ENCODE data around the gene CTBP1.
A peak's percentile ranks its signal among the peaks of the same experiment; 100 is the strongest.

The CTBP1 gene

GRCh38 chr4:1172971-1173757 lies 75.8 kb downstream of the CTBP1 start:
- peaks cover 42% of the 10 kb centered on the region for H3K27me3 ChIP-seq (ENCODE audit: insufficient read depth, low read length)
- no peak overlapping the region for H3K14ac ChIP-seq (ENCODE audit: low read length)
- H2BK12ac ChIP-seq (ENCODE audit: low read length) = no peak overlapping the region
- WGBS (ENCODE audit: extremely low coverage, insufficient coverage, insufficient read length) = no CpG with 5 or more reads among the region's 20 CpGs
- no peak overlapping the region for H3K4me2 ChIP-seq (ENCODE audit: low read length)
- H3K4me3 ChIP-seq (ENCODE audit: low read depth, low read length) = peak overlapping the region; percentile 3
- no peak overlapping the region for H4K91ac ChIP-seq (ENCODE audit: low read depth, low read length)
- H2AK5ac ChIP-seq (ENCODE audit: low read length) = no peak overlapping the region
- H3K18ac ChIP-seq (ENCODE audit: low read length) = no peak overlapping the region
- H2AFZ ChIP-seq (ENCODE audit: insufficient read depth, low read length, poor library complexity) = no peak overlapping the region
- no peak overlapping the region for H2BK5ac ChIP-seq (ENCODE audit: low read depth, low read length, poor library complexity)
- H3K36me3 ChIP-seq (ENCODE audit: control insufficient read depth in 1 of 2, insufficient read depth in 2 of 2, low read length in 2 of 2) = no peaks in the 10 kb centered on the region
- no peak overlapping the region for H3K4ac ChIP-seq (ENCODE audit: low read depth, low read length)
- H4K12ac ChIP-seq (ENCODE audit: low read depth, low read length) = no peak overlapping the region
- H3K23ac ChIP-seq (ENCODE audit: low read length) = no peak overlapping the region
- peaks cover 8% of the 10 kb centered on the region for H3K9me3 ChIP-seq (ENCODE audit: insufficient read depth, low read depth, low read length)
- DNase-seq = peak in 1 of 2 donors; percentile 21
- peaks cover 17 to 20% of the 10 kb centered on the region in 2 experiments for H3K4me1 ChIP-seq (ENCODE audit: control insufficient read depth in 1 of 2, insufficient read depth in 2 of 2, low read length in 2 of 2)
- H2BK120ac ChIP-seq (ENCODE audit: insufficient read depth, low read length, poor library complexity) = no peak overlapping the region
- H3K79me1 ChIP-seq (ENCODE audit: low read length) = no peaks in the 10 kb centered on the region
- no peak overlapping the region for H4K8ac ChIP-seq (ENCODE audit: low read depth, low read length)
- H3K79me2 ChIP-seq (ENCODE audit: control insufficient read depth, insufficient read depth, low read length, poor library complexity) = no peaks in the 10 kb centered on the region
- no peak overlapping the region for H3K27ac ChIP-seq (ENCODE audit: low read depth, low read length)
- no peak overlapping the region for H3K9ac ChIP-seq (ENCODE audit: low read length)

DNA sequence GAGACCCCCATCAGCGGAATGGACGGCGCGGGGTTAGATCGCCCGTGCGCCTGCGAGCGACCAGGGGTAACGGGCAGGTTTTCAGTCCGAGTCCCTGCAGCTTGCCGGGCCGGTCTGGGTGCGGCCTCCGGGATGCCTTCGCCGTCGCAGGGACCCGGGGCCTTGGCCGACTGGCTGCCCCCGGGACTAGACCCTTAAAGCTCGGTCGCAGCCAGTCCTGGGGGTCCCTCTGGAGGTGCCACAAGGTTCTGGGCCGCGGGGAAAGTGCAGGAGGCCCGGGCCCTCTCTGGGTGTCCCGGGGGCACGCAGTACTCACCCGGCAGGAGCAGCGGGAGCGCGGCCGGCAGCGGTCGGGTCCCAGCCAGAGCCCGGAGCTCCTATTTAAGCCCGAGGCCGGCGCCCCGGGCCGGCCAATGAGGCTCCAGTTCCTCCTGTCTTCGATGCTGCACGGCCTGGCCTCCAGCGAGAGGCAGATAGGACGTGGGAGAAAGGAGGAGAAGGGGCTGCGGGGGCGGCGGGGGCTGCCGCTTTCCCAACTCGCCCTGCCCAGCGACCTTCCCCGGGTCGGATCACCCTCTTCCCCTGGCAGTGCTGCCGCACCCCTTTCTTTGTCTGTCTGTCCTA lies 76.6 kb downstream of the CTBP1 start, which contains the start of gene SPON2:
Gene SPON2, minus strand, starts transcription at position 356 of the 624 bp plus-strand sequence.
- Histone ChIP-seq H3K4me3 (ENCODE audit: low read depth, low read length) (peak within 1 kb of the TSS; percentile 3), H3K27me3 (ENCODE audit: insufficient read depth, low read length) (peaks cover 46% of the 10 kb centered on the region), H4K12ac (ENCODE audit: low read depth, low read length) (no peak within 1 kb of the TSS), H4K8ac (ENCODE audit: low read depth, low read length) (no peak within 1 kb of the TSS), H3K79me1 (ENCODE audit: low read length) (peaks cover 1% of the 10 kb centered on the region), H3K18ac (ENCODE audit: low read length) (no peak within 1 kb of the TSS), H3K27ac (ENCODE audit: low read depth, low read length) (no peak within 1 kb of the TSS), H2BK5ac (ENCODE audit: low read depth, low read length, poor library complexity) (no peak within 1 kb of the TSS), H3K4ac (ENCODE audit: low read depth, low read length) (no peak within 1 kb of the TSS), H3K4me2 (ENCODE audit: low read length) (peak within 1 kb of the TSS; percentile 41), H2AFZ (ENCODE audit: insufficient read depth, low read length, poor library complexity) (peak within 1 kb of the TSS; percentile 9), H3K36me3 (ENCODE audit: control insufficient read depth in 1 of 2, insufficient read depth in 2 of 2, low read length in 2 of 2) (no peaks in the 10 kb centered on the region), H3K9ac (ENCODE audit: low read length) (no peak within 1 kb of the TSS), H2AK5ac (ENCODE audit: low read length) (no peak within 1 kb of the TSS), H3K4me1 (ENCODE audit: control insufficient read depth in 1 of 2, insufficient read depth in 2 of 2, low read length in 2 of 2) (peaks cover 17 to 25% of the 10 kb centered on the region in 2 experiments), H3K79me2 (ENCODE audit: control insufficient read depth, insufficient read depth, low read length, poor library complexity) (peaks cover 1% of the 10 kb centered on the region), H3K14ac (ENCODE audit: low read length) (no peak within 1 kb of the TSS), H3K9me3 (ENCODE audit: insufficient read depth, low read depth, low read length) (peaks cover 11% of the 10 kb centered on the region), H4K91ac (ENCODE audit: low read depth, low read length) (peak within 1 kb of the TSS; percentile 13), H2BK12ac (ENCODE audit: low read length) (no peak within 1 kb of the TSS), H3K23ac (ENCODE audit: low read length) (no peak within 1 kb of the TSS), H2BK120ac (ENCODE audit: insufficient read depth, low read length, poor library complexity) (no peak within 1 kb of the TSS)
- DNase-seq = no peak
- WGBS (ENCODE audit: extremely low coverage, insufficient coverage, insufficient read length) = no CpG with 5 or more reads among the region's 54 CpGs

DNA sequence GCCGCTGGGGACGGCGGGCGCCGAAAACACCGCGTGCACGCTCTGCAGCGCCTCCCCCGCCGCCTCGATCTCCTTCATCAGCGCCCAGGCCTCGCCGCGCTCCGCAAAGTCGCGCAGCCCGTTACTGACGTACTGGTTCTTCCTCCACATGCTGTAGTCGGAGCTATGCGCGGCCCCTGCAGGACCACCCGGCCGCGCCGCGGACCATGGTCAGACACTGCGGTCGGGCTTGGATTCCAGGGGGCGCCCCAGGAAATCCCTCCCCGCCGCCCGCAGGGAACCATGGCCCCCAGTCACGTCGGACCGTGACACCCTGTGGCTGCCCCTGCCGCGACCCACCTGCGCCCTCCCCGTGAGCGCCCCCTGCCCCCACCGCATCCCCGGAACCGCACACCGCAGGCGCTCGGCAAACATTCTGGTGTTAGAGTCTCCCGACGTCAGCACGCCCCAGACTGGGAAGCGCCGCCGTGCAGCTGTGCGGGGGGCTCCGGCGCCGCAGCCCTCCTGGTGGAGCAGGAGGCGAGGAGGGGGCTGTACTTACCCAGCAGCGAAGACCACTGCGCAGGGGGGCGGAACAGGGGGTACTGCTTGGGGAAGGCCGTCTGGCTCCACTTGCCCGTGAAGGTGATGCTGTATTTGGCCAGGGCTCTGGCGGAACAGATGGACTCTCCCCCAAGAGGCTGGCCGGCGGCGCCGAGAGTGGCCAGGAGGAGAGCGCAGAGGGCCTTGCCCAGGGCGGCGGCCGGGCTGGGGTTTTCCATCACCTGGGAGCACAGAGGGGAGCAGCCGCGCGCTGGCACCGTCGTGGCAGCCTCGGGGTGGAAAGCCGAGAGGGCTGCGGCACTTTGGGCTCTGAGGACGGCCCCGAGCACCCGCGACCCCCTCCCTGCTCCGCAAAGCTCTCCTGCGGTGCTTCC lies 77.4 kb downstream of the CTBP1 start:
- Histone ChIP-seq H4K8ac (ENCODE audit: low read depth, low read length) (no peak overlapping the region), H2BK120ac (ENCODE audit: insufficient read depth, low read length, poor library complexity) (no peak overlapping the region), H4K12ac (ENCODE audit: low read depth, low read length) (no peak overlapping the region), H2BK12ac (ENCODE audit: low read length) (no peak overlapping the region), H3K79me2 (ENCODE audit: control insufficient read depth, insufficient read depth, low read length, poor library complexity) (peaks cover 2% of the 10 kb centered on the region), H3K79me1 (ENCODE audit: low read length) (peaks cover 3% of the 10 kb centered on the region), H2BK5ac (ENCODE audit: low read depth, low read length, poor library complexity) (no peak overlapping the region), H3K27ac (ENCODE audit: low read depth, low read length) (no peak overlapping the region), H3K27me3 (ENCODE audit: insufficient read depth, low read length) (peaks cover 46% of the 10 kb centered on the region), H3K9me3 (ENCODE audit: insufficient read depth, low read depth, low read length) (peaks cover 11% of the 10 kb centered on the region), H3K4me2 (ENCODE audit: low read length) (peak overlapping the region; percentile 41), H3K9ac (ENCODE audit: low read length) (no peak overlapping the region), H4K91ac (ENCODE audit: low read depth, low read length) (no peak overlapping the region), H3K23ac (ENCODE audit: low read length) (no peak overlapping the region), H3K4ac (ENCODE audit: low read depth, low read length) (no peak overlapping the region), H3K4me1 (ENCODE audit: control insufficient read depth in 1 of 2, insufficient read depth in 2 of 2, low read length in 2 of 2) (peaks cover 17 to 27% of the 10 kb centered on the region in 2 experiments), H2AFZ (ENCODE audit: insufficient read depth, low read length, poor library complexity) (no peak overlapping the region), H2AK5ac (ENCODE audit: low read length) (no peak overlapping the region), H3K4me3 (ENCODE audit: low read depth, low read length) (peak overlapping the region; percentile 18), H3K18ac (ENCODE audit: low read length) (no peak overlapping the region), H3K36me3 (ENCODE audit: control insufficient read depth in 1 of 2, insufficient read depth in 2 of 2, low read length in 2 of 2) (no peaks in the 10 kb centered on the region), H3K14ac (ENCODE audit: low read length) (no peak overlapping the region)
- no peak for DNase-seq
- WGBS (ENCODE audit: extremely low coverage, insufficient coverage, insufficient read length) = no CpG with 5 or more reads among the region's 88 CpGs

GRCh38 chr4:1170976-1171310 lies 78.0 kb downstream of the CTBP1 start:
- no CpG with 5 or more reads among the region's 42 CpGs for WGBS (ENCODE audit: extremely low coverage, insufficient coverage, insufficient read length)
- H3K9me3 ChIP-seq (ENCODE audit: insufficient read depth, low read depth, low read length) = peaks cover 11% of the 10 kb centered on the region
- H3K23ac ChIP-seq (ENCODE audit: low read length) = no peak overlapping the region
- H3K4me3 ChIP-seq (ENCODE audit: low read depth, low read length) = no peak overlapping the region
- H3K4ac ChIP-seq (ENCODE audit: low read depth, low read length) = no peak overlapping the region
- no peak overlapping the region for H3K27ac ChIP-seq (ENCODE audit: low read depth, low read length)
- peaks cover 2% of the 10 kb centered on the region for H3K79me2 ChIP-seq (ENCODE audit: control insufficient read depth, insufficient read depth, low read length, poor library complexity)
- H3K79me1 ChIP-seq (ENCODE audit: low read length) = peaks cover 3% of the 10 kb centered on the region
- no peak overlapping the region for H4K12ac ChIP-seq (ENCODE audit: low read depth, low read length)
- no peak overlapping the region for H2AK5ac ChIP-seq (ENCODE audit: low read length)
- H3K18ac ChIP-seq (ENCODE audit: low read length) = no peak overlapping the region
- H4K8ac ChIP-seq (ENCODE audit: low read depth, low read length) = no peak overlapping the region
- no peak overlapping the region for H2AFZ ChIP-seq (ENCODE audit: insufficient read depth, low read length, poor library complexity)
- peaks cover 46% of the 10 kb centered on the region for H3K27me3 ChIP-seq (ENCODE audit: insufficient read depth, low read length)
- no peak for DNase-seq
- H2BK120ac ChIP-seq (ENCODE audit: insufficient read depth, low read length, poor library complexity) = no peak overlapping the region
- peaks cover 17 to 27% of the 10 kb centered on the region in 2 experiments for H3K4me1 ChIP-seq (ENCODE audit: control insufficient read depth in 1 of 2, insufficient read depth in 2 of 2, low read length in 2 of 2)
- H4K91ac ChIP-seq (ENCODE audit: low read depth, low read length) = no peak overlapping the region
- no peak overlapping the region for H3K9ac ChIP-seq (ENCODE audit: low read length)
- no peak overlapping the region for H2BK12ac ChIP-seq (ENCODE audit: low read length)
- no peak overlapping the region for H2BK5ac ChIP-seq (ENCODE audit: low read depth, low read length, poor library complexity)
- H3K4me2 ChIP-seq (ENCODE audit: low read length) = no peak overlapping the region
- no peak overlapping the region for H3K14ac ChIP-seq (ENCODE audit: low read length)
- no peaks in the 10 kb centered on the region for H3K36me3 ChIP-seq (ENCODE audit: control insufficient read depth in 1 of 2, insufficient read depth in 2 of 2, low read length in 2 of 2)

Measured in trophoblast cell (in vitro differentiated cells and primary cell).